ENCODE data around the gene MNT.

The MNT gene

DNA sequence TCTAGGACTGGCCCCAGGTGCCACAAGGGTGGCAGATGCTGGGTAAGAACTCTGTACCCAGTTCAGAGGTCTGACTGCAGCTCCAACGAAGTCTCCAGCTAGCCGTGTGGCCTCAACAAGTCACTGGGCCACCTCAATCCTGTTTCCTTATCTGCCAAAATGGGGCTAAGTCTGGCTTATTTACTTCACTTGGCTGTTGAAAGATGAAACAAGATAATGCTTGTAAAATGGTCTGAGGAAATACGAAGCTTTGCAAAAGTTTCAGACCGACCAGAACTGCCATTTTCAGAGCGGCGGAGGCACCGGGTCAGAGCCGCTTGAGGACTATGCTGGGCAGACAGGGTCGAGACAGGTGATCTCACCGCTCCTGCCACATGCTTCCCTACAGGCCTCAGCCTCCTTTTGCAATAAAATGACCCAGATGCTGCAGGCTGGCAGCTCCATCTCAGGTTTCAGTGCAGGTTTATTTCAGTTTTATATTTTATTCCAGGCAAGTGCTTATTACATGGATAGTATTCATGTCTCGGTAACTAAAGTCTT lies 17.2 kb downstream of the MNT start:
- DNase-seq (ENCODE audit: low read depth in 2 of 2, low spot score in 1 of 2), result no peak

DNA sequence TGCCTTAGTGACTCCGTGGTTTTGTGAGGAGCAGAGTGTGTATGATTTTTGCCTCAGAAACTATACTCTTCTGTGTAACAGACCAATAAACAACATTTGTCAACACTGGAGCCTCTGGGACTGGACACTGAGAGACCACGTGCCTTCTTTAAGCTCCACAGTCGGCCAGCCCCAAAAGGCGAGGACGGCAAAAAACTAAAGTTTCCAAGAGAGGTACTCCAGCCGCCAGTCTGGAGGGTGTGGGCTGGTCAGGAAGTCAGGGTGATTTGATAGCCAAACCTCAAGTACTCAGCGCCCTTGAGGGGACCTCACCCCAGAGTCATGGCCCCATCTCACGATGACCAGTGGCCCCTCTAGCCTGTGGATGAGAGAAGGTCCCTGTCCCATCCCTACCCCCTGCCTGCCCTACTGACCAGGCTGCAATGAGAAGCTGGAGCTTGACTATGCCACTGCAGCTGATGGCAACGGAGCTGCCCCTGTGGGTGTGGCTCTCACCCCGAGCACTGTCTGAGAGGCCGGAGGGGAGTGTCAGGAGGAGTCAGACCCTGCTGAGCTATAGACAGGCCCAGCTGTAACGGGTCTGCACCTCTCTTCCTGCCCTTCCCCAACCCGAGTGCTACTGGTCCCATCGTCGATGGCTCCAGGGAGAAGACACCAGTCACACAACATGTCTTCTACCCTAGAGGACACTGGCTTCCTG lies 19.8 kb downstream of the MNT start:
- DNase-seq (ENCODE audit: low read depth in 2 of 2, low spot score in 1 of 2), result no peak

GRCh38 chr17:2380226-2380922 lies 20.5 kb downstream of the MNT start:
- DNase-seq (ENCODE audit: low read depth in 2 of 2, low spot score in 1 of 2), result no peak

DNA sequence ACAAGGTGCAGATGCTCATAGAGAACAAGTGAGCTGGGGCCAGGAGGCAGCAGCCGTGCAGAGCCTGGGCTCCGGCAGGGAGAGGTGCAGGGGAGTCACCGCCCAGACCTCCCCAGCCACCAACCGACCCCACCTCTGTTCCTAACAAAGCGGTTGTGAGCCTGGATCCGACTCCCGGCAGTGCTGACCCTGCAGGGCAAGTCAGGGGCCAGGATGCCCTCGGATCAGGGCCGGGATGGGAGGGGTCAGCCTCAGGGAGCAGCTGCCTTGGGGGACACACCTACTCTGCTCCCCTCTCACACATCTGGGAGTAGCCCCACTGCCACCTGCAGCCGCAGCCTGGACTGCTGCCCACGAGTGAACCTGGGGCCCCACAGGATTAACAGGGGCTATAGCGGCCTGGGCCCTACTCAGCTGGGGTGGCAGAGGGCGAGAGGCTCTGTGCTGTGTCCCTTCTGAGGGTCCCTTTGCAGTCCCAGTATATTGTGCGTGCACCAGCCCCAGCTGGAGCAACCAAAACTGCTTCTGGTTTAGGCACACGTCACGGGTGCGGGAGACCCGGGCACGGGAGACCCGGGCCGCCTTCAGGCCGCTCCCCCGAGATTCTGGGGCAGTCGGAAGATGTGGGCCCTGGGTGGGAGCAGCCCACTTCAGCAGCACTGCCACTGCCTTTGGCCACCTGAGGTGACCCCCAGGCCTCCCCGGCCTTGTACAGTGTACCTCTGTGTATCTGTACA lies 21.2 kb downstream of the MNT start:
- no peak for DNase-seq (ENCODE audit: low read depth in 2 of 2, low spot score in 1 of 2)

- no peak for DNase-seq (ENCODE audit: low read depth in 2 of 2, low spot score in 1 of 2)
Measured at GRCh38 chr17:2378905-2379304, 22.0 kb downstream of the MNT start.

GRCh38 chr17:2377659-2378058 lies 23.2 kb downstream of the MNT start:
- no peak for DNase-seq (ENCODE audit: low read depth in 2 of 2, low spot score in 1 of 2)

GRCh38 chr17:2376107-2376506 lies 24.8 kb downstream of the MNT start:
- DNase-seq (ENCODE audit: low read depth in 2 of 2, low spot score in 1 of 2), result no peak

- no peak for DNase-seq (ENCODE audit: low read depth in 2 of 2, low spot score in 1 of 2)
Measured at GRCh38 chr17:2375406-2375805, 25.5 kb downstream of the MNT start.

DNA sequence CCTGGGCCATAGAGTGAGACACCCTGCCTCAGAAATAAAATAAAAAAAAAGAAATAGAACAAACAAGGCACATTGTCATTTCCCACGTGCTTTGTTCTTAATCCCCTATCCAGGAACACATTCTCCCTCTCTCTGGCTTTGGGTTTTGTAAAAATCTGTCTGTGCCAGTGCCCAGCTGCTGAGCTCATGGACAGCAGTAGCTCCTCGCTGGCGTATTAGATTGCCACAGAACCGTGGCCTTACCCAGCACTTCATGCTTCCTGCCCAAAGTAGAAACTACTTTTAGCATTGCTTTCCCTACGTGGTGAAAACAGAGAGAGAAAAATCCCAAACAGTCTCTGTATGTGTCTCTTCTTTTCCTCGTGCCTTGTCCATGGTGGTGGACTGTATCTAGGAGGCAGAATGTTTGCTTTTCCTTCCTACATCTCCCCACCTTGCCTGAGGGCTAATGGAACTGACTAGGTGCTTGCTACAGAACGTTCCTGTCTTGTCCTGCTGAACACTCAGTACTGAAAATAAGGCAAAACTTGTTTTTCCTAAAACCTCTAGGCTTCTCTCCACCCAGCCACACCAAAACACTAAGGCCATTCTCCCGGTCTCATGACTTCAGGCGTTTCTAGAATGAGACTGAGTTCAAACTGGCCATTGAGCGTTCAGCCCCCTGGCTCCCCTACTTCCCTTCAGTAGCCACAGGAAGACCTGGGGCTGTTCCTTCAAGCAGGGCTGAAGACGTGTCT lies 26.1 kb downstream of the MNT start:
- no peak for DNase-seq (ENCODE audit: low read depth in 2 of 2, low spot score in 1 of 2)

DNA sequence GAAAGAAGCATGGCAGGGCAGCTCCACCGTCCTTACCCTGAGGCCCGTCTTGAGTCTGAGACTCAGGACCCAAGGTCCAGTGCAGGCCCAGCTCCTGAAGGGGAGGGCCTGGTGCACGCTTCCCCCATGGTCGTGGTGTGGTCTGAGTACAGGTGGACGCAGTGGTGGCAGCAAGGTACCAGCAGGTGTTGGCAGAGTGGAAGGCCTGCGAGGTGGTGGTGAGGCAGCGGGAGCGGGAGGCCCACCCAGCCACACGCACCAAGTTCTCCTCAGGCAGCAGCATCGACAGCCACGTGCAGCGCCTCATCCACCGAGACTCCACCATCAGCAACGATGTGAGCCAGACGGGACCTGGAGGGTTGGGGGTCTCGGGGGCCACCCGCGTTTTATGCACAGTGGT lies 27.7 kb downstream of the MNT start:
- no peak for DNase-seq (ENCODE audit: low read depth in 2 of 2, low spot score in 1 of 2)

GRCh38 chr17:2372681-2373080 lies 28.2 kb downstream of the MNT start:
- no peak for DNase-seq (ENCODE audit: low read depth in 2 of 2, low spot score in 1 of 2)

DNA sequence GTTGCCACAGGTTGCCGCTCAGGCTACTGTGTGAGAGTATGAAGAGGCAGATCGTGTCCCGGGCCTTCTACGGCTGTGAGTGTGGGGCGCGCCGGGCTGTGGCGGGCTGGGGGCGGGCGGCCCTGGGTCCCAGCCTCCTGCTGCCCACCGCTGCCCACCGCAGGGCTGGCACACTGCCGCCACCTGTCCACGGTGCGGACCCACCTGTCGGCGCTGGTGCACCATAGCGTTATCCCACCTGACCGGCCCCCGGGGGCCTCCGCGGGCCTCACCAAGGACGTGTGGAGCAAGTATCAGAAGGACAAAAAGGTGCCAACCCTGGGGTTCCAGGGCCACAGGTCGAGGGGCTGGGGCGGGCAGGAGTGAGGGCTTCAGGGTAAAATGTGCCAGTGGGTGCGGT lies 28.7 kb downstream of the MNT start:
- DNase-seq (ENCODE audit: low read depth in 2 of 2, low spot score in 1 of 2), result no peak

DNA sequence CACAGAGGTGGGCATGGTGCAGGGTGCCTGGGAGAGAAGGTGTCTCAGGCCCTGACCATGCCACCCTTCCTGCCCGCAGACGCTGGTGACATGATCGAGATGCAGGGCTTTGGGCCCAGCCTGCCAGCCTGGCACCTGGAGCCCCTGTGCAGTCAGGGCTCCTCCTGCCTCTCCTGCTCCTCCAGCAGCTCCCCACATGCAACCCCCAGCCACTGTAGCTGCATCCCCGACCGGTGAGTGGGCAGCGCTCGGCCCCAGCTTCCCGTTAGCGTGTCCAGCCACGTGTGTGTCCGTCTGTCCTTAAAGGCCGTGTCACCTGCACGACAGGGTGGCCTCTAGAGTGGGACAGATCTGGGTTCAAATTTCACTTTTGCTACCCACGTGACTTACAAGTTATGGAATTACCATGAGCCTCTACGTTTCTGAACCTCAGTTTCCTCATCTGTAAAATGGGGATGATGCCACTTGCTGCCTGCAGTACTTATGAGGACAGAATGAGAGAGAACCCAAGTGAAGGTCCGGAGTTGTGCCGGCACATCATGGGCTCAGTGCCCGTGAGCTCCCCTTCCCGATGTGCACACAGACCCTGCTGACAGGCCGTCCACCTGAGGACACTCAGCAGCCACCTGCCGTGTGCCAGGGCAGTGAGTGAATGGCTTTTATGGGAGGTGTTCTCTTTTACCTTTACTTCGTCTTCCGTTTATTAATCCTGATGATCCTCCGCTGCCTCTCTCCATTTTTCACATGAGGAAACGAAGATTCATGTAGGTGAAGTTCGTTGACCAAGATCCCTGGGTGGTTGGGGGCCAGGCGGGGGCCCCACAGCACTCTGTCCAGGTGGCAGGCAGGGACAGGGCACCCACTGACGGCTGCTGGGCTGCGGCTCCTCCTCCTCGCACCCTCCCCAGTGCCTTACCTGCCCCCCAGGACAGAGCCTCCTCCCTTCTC lies 29.4 kb downstream of the MNT start:
- no peak for DNase-seq (ENCODE audit: low read depth in 2 of 2, low spot score in 1 of 2)

GRCh38 chr17:2370211-2370589 lies 30.7 kb downstream of the MNT start:
- no peak for DNase-seq (ENCODE audit: low read depth in 2 of 2, low spot score in 1 of 2)

GRCh38 chr17:2369551-2370210 lies 31.2 kb downstream of the MNT start:
- no peak for DNase-seq (ENCODE audit: low read depth in 2 of 2, low spot score in 1 of 2)

DNA sequence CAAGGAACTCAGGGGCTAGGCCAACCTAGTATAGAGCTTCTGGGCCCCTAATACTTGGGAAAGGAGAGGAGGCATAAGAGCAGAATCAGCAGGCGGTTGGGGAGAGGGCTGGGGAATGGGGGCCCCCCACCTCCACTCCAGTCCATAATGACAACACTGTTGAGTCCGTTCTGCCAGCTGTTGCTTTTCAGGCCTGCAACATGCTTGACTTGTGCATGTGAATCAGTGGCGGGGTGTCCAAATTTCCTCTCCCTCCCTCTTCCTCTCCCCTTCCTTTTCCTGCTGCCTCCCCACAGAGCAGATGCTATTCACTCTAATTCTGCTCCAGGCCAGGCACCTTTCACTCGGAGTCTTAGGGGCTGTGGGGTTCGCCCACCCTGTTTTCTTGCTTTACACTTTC lies 31.8 kb downstream of the MNT start:
- DNase-seq (ENCODE audit: low read depth in 2 of 2, low spot score in 1 of 2), result no peak

GRCh38 chr17:2368359-2368758 lies 32.5 kb downstream of the MNT start:
- no peak for DNase-seq (ENCODE audit: low read depth in 2 of 2, low spot score in 1 of 2)

GRCh38 chr17:2366747-2367494 lies 33.9 kb downstream of the MNT start:
- DNase-seq (ENCODE audit: low read depth in 2 of 2, low spot score in 1 of 2), result no peak

DNA sequence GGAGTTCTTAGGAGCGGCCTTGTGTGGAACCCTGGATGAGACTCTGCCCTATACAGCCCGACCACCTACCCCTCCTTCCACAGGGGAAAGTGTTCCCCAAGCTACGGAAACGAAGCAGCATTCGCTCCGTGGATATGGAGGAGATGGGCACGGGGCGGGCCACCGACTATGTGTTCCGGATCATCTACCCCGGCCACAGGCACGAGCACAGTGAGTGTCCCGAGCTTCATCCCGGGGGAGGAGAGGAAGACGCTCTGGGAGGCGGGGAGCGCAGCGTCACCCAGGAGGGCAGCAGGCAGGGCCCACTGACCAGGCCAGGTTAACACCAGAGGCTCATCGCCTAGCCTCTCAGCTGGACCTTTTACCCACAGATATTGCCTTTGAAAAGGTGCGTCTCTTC lies 35.7 kb downstream of the MNT start:
- DNase-seq (ENCODE audit: low read depth in 2 of 2, low spot score in 1 of 2), result no peak

Data from stimulated activated CD8-positive, alpha-beta memory T cell treated with anti-CD3 and anti-CD28 coated beads, Interleukin-4, amount 100 ng/mL, for 1 hour (primary cell).